BJ (cell line): Measurements from ENCODE around the gene EPHA3. TPM values are rescaled to one million over a fixed set of nuclear protein-coding genes. Genes with fewer than 3 reads are reported as not detected.

Source experiments
- CTCF ChIA-PET: fragments of 350-600 bp; formaldehyde crosslinking; extraction: SDS; loops from one replicate; lab custom pipeline; 2021; ENCODE audit warnings: antibody characterized with exemption, inconsistent platforms; lab: Yijun Ruan, JAX
- POLR2A ChIA-PET: fragments of 300-600 bp; sonication (Branson Sonifier 250); formaldehyde crosslinking; extraction: SDS; loops from one replicate; lab custom pipeline; 2021; ENCODE audit warnings: antibody characterized with exemption; lab: Charles Lee
- DNase-seq: peaks from one replicate; pipeline ENCODE4 v3.0.0-alpha.2; 2011; ENCODE audit warnings: low read depth
- H3K27me3 ChIP-seq: 2 replicates; pipeline ENCODE4 v1.6.0; 2011; ENCODE audit warnings: low read length; ENCODE audit not compliant: control insufficient read depth, insufficient read depth
- H3K36me3 ChIP-seq: 2 replicates; pipeline ENCODE4 v1.5.1; 2011; ENCODE audit warnings: low read length; ENCODE audit not compliant: control insufficient read depth, insufficient read depth
- H3K4me3 ChIP-seq: 2 replicates; pipeline ENCODE4 v1.5.1; 2011; ENCODE audit warnings: low read depth, mild to moderate bottlenecking, control low read depth, low read length
- CTCF ChIP-seq: IDR thresholded peaks from 2 replicates; pipeline ENCODE4 v1.5.1; 2011; ENCODE audit warnings: low read depth, mild to moderate bottlenecking, control low read depth, inconsistent platforms, low read length, moderate library complexity; ENCODE audit not compliant: insufficient read depth
- polyA plus RNA-seq: library from polyadenylated mRNA; depleted of rRNA; stranded (reverse); fragments of >200 nt; gene quantifications from 2 replicates; pipeline ENCODE4 v1.2.3, GENCODE V29; 2011

Gene EPHA3
- polyA plus RNA-seq, 1 experiment, result 0.12 TPM

- POLR2A ChIA-PET, result no interaction called here
- no peak for DNase-seq
- CTCF ChIA-PET, result no interaction called here
- Histone ChIP-seq H3K27me3 (no peaks in the 10 kb centered on the region), H3K36me3 (no peaks in the 10 kb centered on the region), H3K4me3 (no peak overlapping the region)
- no peak for TF ChIP-seq CTCF
Measured at GRCh38 chr3:89521328-89521727, 413.9 kb downstream of the EPHA3 start.

GRCh38 chr3:89522155-89522554, 414.7 kb downstream of the EPHA3 start:
- CTCF ChIA-PET, result no interaction called here
- no peaks in the 10 kb centered on the region for H3K27me3 ChIP-seq
- H3K36me3 ChIP-seq, result no peaks in the 10 kb centered on the region
- POLR2A ChIA-PET, result no interaction called here
- DNase-seq, result no peak
- no peak overlapping the region for H3K4me3 ChIP-seq
- TF ChIP-seq CTCF, result no peak

- no peak for TF ChIP-seq CTCF
- ChIA-PET POLR2A (no interaction called here), CTCF (no interaction called here)
- Histone ChIP-seq H3K36me3 (no peaks in the 10 kb centered on the region), H3K4me3 (no peak overlapping the region), H3K27me3 (no peaks in the 10 kb centered on the region)
- no peak for DNase-seq
Measured at GRCh38 chr3:89525609-89526008, 418.2 kb downstream of the EPHA3 start.

GRCh38 chr3:89527736-89528305, 420.4 kb downstream of the EPHA3 start:
- H3K4me3 ChIP-seq, result no peak overlapping the region
- DNase-seq, result no peak
- no peak for TF ChIP-seq CTCF
- CTCF ChIA-PET, result interaction anchor here (0.6 kb wide), 2 partner anchors 751 to 918 kb away, joined by 3 to 4 read pairs; no protein-coding TSS in a partner anchor
- H3K27me3 ChIP-seq, result no peaks in the 10 kb centered on the region
- no peaks in the 10 kb centered on the region for H3K36me3 ChIP-seq
- POLR2A ChIA-PET, result no interaction called here
